Endometrium (tissue), 2 donors: ENCODE data around the gene LY6G6C.
"Not testable (repeated sequence)": the region's sequence is repeated elsewhere in the genome, so short reads cannot be mapped to it uniquely, and the experiment has no call there.

Experiments
- FAIRE-seq: peaks from 2 replicates; lab custom pipeline; 2012; peaks lifted over from hg19 to GRCh38; lab: Jason Lieb, UNC
- donor health status: control.
- donor health status: control.

Gene LY6G6C

DNA sequence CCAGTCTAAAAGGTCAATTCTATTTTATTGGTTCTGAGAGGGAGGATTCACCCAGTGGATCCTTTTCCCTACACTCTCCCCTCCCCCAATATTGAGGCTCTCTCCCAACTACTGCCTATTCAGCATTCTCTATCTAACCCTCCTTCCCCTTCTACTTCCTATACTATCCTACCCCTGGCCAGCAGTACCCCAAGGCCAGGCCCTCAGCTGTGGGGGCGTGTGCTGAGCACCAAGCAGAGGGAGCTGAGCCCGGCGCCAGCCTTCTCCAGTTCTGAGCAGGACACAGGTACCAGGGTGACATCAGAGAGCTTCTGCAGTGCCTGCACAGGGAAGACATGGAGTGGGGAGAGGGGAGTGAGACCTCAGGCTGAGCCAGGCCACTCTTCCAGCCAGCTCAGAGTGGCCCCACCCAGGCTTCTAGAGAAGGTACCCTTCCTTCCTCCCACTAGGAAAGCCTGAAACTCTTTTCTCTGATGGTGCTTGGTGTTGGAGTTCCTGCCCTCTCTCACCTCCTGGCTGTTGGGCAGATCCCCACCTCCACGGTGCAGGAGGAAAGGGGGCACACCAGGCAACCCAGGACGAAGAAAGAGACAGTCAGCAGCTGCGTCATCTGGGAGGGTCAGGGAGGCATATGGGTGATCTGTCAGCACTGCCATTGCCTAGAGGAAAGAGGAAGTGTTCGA lies 5.6 kb upstream of the LY6G6C start:
- no peak for FAIRE-seq

DNA sequence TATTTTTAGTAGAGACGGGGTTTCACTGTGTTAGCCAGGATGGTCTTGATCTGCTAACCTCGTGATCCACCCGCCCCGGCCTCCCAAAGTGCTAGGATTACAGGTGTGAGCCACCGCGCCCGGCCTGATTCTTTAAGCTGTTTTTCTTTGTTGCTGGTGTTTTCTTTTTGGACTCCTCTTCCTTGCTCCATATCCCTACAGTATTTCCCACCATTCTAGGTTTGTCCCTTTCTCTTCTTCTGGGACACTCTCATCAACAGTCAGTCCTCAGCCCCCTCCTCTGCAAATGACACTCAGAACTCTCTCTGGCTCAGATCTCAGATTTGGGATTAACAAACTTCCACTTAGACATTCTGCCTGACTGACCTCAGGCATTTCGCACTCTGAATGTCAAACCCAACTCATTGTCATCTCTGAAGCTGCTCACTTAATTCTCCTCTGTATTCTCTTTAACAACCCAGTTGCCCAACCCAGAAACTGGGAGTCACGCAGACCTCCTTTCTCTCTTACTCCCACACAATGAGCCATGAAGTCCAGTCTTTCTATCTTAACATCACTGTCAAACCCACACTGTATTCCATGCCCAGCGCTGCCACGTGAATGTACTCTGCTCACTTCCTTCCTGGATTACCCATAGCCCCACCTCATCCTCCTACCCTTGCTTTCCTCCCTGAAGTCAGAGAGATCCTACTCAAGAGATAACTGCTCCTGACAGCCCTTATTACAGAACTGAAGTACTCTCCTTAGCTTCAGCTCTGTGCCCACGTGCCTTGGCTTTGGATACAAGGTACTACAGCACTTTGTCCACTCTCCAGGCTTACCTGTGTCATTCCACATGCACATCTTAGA lies 4.2 kb upstream of the LY6G6C start:
- no peak for FAIRE-seq

DNA sequence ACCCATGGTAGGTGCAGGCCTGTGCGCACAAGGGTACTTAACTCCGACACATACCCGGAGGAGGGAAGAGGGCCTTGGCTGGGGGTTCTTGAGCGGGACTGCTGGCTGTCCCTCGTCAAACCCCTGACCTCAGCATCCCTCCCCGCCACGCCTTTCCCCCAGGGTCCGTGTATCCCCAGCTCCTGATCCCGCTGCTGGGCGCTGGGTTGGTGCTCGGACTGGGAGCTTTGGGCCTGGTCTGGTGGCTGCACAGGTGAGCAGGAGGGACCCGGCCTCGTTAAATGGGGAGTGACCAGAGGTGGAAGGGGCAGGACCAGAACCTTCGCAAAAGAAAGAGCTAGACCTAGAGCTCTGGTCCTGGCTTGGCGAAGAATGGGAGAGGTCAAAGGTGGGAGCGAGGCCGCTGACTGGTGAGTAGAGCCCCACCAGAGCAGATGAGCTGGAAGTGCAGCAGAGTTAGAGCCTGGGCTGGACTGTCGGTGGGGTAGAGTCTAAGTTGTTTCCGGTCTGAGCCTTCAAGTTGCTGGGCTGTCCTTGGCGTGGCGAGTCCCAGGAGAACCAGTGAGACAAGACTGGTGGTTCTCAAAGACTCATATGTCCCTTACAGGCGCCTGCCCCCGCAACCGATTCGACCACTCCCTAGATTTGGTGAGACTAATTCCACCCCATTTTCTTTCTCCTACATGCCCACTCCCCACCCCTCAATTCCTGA lies 2.6 kb upstream of the LY6G6C start:
- FAIRE-seq = no peak

DNA sequence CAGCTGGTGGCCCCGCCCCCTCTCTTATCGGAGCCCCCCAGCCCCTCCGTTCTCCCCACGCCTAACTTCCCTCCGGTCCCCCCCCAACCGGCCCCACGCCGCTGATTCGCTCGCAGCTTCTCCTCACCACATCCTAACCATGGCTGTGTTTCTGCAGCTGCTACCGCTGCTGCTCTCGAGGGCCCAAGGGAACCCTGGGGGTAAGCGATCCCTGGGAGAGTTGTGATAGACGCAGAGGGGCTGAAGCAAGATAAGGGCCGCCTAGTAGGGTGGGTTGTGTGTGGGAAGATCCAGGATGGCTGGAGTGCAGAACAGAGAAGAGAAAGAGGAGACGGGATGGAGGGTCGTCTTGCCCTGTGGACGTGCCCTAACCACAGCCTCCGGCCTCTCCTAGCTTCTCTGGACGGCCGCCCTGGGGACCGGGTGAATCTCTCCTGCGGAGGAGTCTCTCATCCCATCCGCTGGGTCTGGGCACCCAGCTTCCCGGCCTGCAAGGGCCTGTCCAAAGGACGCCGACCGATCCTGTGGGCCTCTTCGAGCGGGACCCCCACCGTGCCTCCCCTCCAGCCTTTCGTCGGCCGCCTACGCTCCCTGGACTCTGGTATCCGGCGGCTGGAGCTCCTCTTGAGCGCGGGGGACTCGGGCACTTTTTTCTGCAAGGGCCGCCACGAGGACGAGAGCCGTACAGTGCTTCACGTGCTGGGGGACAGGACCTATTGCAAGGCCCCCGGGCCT lies 1.9 kb upstream of the LY6G6C start, which contains the start of gene MPIG6B:
Gene MPIG6B (plus strand): TSS at position 129 of the 735 bp plus-strand sequence. CDS start 11 bp downstream, at position 140.
- FAIRE-seq = no peak

DNA sequence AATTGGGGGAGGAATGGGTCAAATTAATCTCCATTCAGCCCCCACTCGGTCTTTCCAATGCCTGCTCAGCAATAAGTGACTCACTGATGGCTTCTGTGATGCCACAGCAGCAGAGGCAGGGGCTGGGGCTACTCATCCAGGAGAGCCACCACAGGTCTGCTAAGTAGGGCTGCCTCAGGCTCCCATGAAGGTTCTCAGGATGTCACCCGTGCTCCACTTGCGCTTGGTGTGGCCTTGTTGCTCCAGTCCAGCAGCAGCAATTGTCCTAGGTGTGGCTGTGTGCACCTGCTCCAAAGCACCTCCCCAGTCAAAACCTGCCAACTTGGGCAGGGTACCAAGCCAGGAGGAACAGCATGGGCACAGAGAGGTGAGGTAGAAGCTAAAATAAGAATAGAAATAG lies 627 bp upstream of the LY6G6C start:
- no peak for FAIRE-seq

DNA sequence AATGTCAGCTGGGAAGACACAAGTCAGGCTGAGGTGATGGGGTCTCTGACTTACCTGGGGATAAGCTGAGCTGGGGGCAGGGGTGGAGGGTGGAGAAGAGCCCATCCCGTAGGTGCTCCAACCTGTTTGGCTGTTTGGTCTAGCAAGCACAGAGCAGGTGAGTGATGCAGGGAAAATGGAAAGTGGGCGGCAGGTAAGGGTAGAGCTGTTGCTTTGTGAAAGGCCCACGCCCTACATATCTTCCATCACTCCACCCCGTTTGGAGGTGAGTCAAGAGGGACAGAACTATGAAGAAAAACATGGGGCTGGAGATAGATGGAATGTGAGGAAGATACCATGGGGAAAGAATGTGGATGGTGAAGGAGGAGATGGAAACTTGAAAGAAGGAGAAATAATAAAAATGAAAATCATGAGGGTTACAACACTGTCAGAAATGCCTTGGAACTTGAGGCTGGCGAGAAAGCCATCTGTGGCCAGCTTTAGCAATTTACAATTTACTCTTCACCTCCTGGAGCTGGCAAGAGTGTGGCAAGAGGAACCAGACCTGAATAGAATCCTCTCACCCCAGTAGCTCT lies 1.3 kb downstream of the LY6G6C start:
- FAIRE-seq = no peak

DNA sequence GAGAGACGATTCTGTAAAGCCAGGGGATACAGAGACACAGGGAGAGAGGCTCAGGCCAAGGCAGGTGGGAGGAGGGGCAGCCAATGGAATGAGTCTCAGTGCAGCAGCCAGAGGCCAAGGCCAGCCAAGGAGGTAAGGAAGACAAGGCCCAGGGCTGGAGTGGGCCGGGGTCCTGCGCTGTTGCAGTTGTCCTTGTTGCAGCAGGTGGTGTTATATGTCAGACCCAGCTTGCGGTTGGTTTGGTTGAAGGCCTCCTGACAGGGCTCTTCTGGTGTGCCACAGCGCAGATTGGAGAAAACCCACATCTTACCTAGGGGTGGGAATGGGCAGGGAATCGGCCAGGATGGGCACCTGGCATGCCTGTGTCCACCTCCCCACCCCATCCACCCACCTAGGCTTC lies 2.5 kb downstream of the LY6G6C start:
- FAIRE-seq = no peak

DNA sequence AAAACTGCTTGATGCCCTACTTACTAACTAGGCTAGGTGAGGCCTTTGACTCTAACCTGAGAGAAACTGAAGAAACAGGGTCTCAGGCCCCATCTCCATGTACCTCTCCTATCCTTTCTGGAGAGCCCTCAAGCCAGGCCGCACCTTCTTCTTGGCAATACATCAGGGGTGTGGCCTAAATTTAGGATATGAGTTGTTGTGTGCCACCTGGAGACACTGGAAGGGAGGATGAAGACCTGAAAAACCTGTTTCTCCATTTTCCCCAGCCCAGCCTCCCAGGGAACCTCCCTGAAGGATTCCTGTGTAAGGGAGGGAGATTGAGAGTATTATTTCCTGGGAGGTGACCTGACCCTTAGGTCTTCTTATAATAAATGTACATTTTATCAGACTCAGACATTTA lies 3.3 kb downstream of the LY6G6C start:
- FAIRE-seq = no peak

DNA sequence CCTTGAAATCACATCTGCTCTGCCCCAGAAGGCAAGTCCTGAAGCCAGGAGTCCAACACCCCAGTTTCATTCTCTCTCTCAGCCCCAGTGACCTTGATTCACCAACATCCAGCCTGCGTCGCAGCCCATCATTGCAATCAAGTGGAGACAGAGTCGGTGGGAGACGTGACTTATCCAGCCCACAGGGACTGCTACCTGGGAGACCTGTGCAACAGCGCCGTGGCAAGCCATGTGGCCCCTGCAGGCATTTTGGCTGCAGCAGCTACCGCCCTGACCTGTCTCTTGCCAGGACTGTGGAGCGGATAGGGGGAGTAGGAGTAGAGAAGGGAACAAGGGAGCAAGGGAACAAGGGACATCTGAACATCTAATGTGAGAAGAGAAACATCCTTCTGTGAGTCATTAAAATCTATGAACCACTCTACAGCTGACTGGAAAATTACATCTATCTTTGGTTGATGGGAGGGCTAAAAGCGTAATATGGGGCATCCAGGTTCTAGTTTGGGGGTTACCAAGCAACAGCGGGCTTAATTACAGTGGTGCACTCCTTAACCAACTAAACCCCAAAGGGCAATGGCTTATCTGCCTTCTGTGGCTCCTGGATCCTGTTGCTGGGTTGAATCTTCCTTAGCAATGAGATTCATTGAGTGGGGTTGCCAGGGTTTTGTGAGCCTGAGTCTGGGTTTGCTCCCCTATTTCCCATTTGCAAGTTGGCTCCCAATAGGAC lies 3.9 kb downstream of the LY6G6C start:
- FAIRE-seq = no peak

DNA sequence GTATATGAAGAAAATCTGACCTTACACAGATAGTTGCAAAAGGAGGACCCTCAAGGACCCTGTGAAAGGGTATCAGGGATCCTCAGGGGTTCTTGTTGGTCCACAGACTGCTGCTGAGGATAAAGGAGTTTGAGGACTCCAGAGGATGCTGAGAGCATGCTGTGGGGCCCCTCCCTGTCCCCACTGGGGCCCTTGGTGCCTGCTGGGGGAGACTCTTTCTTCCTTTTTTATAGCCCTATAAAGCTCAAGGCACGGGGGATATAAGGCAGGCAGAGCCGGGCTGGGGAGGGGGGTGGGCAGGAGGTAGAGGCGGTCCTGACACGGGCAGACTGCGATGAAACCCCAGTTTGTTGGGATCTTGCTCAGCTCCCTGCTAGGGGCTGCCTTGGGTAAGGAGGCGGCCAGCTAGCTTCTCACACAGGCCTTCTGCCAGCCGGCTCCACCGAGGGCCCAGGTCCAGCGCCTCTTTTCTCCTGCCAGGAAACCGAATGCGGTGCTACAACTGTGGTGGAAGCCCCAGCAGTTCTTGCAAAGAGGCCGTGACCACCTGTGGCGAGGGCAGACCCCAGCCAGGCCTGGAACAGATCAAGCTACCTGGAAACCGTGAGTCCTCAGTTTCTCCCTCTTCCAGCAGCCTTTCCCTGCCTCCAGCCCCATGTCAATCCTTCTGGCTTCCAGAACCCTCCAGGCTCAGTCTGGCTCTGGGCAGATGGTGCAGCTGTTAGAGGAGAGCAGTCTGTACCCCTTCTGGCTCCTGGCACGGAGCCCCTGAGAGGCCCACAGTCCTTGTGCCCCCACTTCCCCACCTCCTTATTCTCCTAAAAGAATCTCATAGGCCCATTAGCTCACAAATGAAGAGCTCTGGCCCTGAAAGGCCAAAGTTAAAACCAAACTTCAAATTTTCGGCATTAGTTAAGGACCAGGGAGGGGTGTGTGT lies 6.3 kb downstream of the LY6G6C start, which contains the start of gene LY6G6D:
Gene LY6G6D (plus strand): TSS at position 327 of the 937 bp plus-strand sequence. CDS start 8 bp downstream, at position 335.
- FAIRE-seq = no peak

DNA sequence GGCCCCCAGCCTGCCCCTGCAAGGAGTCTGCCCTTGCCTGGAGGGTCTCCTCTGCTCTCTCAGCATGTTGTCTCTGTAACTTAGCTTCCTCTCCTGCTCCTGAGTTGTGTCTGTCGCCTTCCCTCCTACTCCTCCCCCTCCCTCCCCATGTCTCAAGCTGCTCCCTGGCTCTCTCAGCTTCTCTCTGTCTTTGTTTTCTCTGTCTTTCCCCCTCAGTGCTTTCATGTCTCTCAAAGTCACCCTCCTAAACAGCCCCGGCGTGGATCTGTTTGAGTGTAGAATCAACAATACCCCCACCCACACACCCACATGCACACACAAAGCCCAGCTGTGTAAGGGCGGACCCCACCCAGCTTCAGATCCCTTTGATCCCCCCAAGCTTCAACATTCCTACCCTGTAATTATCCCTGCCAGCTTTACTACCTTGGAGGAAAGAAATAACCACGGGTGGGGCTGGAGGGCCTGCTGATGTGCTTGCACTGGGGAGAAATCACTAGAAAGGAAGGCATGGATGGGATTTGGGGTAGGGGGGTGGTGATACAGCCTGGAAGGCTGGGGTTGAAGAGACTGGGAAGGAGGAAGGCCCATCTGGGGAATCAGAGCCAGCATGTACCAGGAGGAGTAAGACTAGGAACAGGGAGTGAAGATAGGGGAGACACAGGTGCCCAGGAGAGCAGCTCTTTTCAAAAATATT lies 7.4 kb downstream of the LY6G6C start:
- no peak for FAIRE-seq

DNA sequence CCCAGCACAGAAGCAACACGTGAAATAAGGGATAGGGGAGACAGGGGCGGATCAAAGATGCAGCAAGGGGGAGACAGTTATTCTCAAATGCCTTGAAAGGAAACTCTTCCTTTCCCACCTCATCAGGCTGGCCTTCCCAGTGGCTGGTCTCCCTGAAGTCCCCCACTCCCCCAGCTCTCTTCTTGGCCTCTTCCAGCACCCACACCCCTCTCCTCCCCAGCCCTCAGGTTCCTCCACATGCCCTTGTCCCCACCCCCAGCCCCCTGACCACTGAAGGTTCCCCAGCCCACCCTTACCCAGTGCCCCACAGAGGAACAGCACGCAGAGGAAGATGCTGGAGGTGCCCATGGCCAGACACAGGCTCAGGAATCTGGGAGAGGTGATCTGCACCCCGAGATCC lies 8.1 kb downstream of the LY6G6C start:
- no peak for FAIRE-seq

DNA sequence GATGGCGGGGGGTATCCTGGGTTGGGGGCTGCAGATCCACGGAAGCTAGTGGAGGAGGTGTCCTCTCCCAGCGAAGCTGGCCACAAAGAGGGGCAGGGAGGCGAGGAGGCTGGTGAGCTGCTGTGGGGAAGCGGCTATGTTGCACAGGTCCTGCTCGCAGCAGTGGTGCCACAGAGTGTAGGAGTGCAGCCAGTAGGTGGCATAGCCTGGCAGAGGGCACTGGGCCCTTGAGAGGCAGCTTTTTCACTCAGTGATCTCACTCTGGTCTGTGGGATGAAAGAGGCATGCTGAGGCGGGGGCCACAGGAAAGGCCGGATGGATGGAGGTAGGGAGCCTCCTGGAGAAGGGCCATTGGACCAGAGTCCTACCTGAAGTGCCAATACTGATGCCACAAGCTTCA lies 9.2 kb downstream of the LY6G6C start:
- no peak for FAIRE-seq

DNA sequence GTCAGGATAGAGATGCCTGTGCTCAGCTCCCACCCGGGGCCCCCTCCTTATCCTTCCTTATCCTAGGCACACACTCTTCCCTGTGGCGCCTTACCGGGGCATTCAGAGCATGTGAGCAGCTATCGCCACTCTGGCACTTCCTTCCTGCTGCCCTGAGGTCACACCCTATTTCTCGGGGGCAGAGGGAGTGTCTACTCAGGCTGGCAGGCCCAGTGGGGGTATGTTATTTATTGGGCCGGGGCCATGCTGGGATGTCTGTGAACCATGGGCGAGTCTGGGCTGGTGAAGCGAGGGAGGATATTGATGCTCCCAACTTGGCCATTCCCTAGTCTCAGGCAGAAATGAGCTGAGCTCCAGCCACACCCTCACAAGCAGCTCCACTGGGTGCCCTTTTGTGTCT lies 10.3 kb downstream of the LY6G6C start:
- no peak for FAIRE-seq

DNA sequence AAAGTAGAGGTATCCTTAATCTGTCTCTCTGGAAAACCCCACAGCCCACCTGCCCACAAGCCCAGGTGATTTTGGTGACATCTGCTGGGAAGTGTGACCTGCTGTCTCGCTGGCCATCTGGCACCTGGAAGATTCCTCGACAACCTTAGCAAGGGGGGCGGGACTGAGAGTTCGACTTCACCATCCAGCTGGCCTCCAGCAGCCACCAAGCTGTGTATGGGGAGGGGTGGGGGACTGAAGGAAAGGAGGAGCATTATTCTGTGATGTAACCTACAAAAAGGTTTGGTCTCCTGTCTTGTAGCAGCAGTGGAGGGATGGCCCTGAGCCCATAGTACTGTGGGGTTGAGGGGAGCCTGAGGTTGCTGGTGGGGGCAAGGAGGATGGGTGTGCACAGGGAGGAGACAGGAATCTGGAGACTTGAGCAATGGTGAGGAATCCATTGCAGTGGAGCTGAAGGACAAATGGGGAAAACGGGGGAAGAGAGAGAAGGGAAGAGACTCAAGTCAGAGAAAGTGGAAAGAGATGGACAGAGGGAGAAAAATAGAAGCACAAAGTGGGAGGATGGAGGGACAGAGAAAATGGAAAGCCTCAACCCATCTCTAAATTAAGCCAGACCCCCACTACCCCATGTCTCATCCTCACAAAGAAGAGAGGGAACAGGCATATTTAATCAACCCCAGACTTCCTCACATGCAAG lies 10.9 kb downstream of the LY6G6C start:
- no peak for FAIRE-seq

- FAIRE-seq = not testable (repeated sequence)
Measured at GRCh38 chr6:31709157-31709556, 12.4 kb downstream of the LY6G6C start.

DNA sequence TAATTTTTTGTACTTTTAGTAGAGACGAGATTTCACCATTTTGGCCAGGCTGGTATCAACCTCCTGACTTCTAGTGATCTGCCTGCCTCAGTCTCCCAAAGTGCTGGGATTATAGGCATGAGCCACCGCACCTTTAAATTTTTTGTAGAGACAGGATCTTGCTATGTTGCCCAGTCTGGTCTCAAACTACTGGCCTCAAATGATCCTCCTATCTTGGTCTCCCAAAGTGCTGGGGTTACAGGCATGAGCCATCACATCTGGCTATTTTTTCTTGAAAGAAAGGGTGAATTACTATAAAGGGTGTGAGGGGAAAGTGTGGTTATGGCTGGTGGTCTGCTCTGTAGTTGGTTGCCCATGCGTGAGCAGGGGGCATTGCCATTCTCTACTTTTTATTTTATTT lies 13.3 kb downstream of the LY6G6C start:
- no peak for FAIRE-seq

DNA sequence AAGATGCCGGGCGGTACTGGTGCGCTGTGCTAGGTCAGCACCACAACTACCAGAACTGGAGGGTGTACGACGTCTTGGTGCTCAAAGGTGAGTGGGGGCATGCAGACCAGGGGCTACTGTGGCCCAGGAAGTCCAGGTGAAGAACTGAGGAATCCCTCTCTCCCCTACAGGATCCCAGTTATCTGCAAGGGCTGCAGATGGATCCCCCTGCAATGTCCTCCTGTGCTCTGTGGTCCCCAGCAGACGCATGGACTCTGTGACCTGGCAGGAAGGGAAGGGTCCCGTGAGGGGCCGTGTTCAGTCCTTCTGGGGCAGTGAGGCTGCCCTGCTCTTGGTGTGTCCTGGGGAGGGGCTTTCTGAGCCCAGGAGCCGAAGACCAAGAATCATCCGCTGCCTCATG lies 13.8 kb downstream of the LY6G6C start:
- no peak for FAIRE-seq

GRCh38 chr6:31706599-31706998 lies 14.9 kb downstream of the LY6G6C start, which contains the start of gene LY6G6F:
TSS of gene LY6G6F (plus strand) at chr6:31706866. CDS start at chr6:31706907, 41 bp downstream.
- FAIRE-seq = no peak
